NB4 (cell line): ENCODE data around the gene PPM1L.

Experiments
- CTCF ChIP-seq: IDR thresholded peaks from one replicate; pipeline ENCODE4 v1.5.1; 2012; ENCODE audit warnings: low read depth, low read length
- MAX ChIP-seq: IDR thresholded peaks from 2 replicates; pipeline ENCODE4 v1.6.1; 2011; ENCODE audit warnings: low read depth, low read length
- POLR2A ChIP-seq: IDR thresholded peaks from 2 replicates; pipeline ENCODE4 v1.6.1; 2011; ENCODE audit warnings: mild to moderate bottlenecking; ENCODE audit not compliant: insufficient read length; ENCODE audit errors: extremely low read depth

GRCh38 chr3:161051856-161052255, 295.8 kb downstream of the PPM1L start:
- TF ChIP-seq CTCF, result no peak
- TF ChIP-seq POLR2A, result no peak
- no peak for TF ChIP-seq MAX
